Liver (tissue), 9 donors: ENCODE measurements around the gene SOX2. TPM values are rescaled to one million over a fixed set of nuclear protein-coding genes. Genes with fewer than 3 reads are reported as not detected.

Experiments used
- DNase-seq: peaks from one replicate; pipeline ENCODE4 v3.0.0-alpha.2; 2017; ENCODE audit warnings: low spot score
- H3K27ac ChIP-seq, 2 donors: one replicate each; pipeline ENCODE4 v1.7.0; 2013; ENCODE audit warnings: inconsistent platforms in 2 of 2, low read length in 2 of 2, control low read depth in 1 of 2, low read depth in 1 of 2, mild to moderate bottlenecking in 1 of 2
- H3K27me3 ChIP-seq, 4 donors: one replicate each; pipeline versions ENCODE4 v1.6.1 to v1.7.0; 2013; ENCODE audit warnings: low read length in 3 of 4, inconsistent platforms in 1 of 4, mild to moderate bottlenecking in 1 of 4, moderate library complexity in 1 of 4; ENCODE audit not compliant: control insufficient read depth in 4 of 4, insufficient read depth in 4 of 4
- H3K36me3 ChIP-seq, 4 donors: one replicate each; pipeline versions ENCODE4 v1.6.1 to v1.7.0; 2013; ENCODE audit warnings: low read length in 3 of 4, mild to moderate bottlenecking in 3 of 4, low read depth in 1 of 4, moderate library complexity in 1 of 4; ENCODE audit not compliant: control insufficient read depth in 4 of 4, insufficient read depth in 3 of 4
- H3K4me1 ChIP-seq, 4 donors: one replicate each; pipeline versions ENCODE4 v1.6.1 to v1.7.0; 2013; ENCODE audit warnings: low read length in 3 of 4, mild to moderate bottlenecking in 3 of 4, moderate library complexity in 1 of 4; ENCODE audit not compliant: control insufficient read depth in 4 of 4, insufficient read depth in 4 of 4
- H3K4me3 ChIP-seq, 3 donors: one replicate each; pipeline versions ENCODE4 v1.6.1 to v1.7.0; 2013; ENCODE audit warnings: low read length in 3 of 3, control low read depth in 1 of 3, low read depth in 1 of 3, mild to moderate bottlenecking in 1 of 3
- H3K9ac ChIP-seq, 2 donors: one replicate each; pipeline ENCODE4 v1.7.0; 2013; ENCODE audit warnings: low read length in 2 of 2, mild to moderate bottlenecking in 2 of 2, moderate library complexity in 2 of 2, control low read depth in 1 of 2, low read depth in 1 of 2
- H3K9me3 ChIP-seq, 4 donors: one replicate each; pipeline versions ENCODE4 v1.6.1 to v1.7.0; 2013; ENCODE audit warnings: low read length in 3 of 4; ENCODE audit not compliant: control insufficient read depth in 4 of 4
- ATF3 ChIP-seq: IDR thresholded peaks from 2 replicates; pipeline ENCODE4 v1.6.1; 2016; ENCODE audit warnings: antibody characterized with exemption
- CTCF ChIP-seq: fragments of 150-350 bp; IDR thresholded peaks from 2 replicates; pipeline ENCODE4 v1.5.1; 2017; ENCODE audit warnings: improper control_type of control experiment, low read depth, low read length; ENCODE audit not compliant: missing input control
- FOXA1 ChIP-seq: IDR thresholded peaks from 2 replicates; pipeline ENCODE4 v1.6.1; 2016; ENCODE audit warnings: antibody characterized with exemption
- FOXA2 ChIP-seq: IDR thresholded peaks from 2 replicates; pipeline ENCODE4 v1.6.1; 2016; ENCODE audit warnings: antibody characterized with exemption
- GABPA ChIP-seq, 2 donors: IDR thresholded peaks in 1 of 2; conservative IDR thresholded peaks in 1 of 2; 2 replicates each; pipeline ENCODE4 v1.6.1; 2016; ENCODE audit warnings: antibody characterized with exemption in 2 of 2, mild to moderate bottlenecking in 1 of 2, moderate library complexity in 1 of 2
- HNF4A ChIP-seq, 2 donors: conservative IDR thresholded peaks; 2 replicates each; pipeline ENCODE4 v1.6.1; 2016; ENCODE audit warnings: antibody characterized with exemption in 2 of 2, mild to moderate bottlenecking in 2 of 2
- JUND ChIP-seq, 2 donors: IDR thresholded peaks; 2 replicates each; pipeline ENCODE4 v1.6.1; 2016; ENCODE audit warnings: antibody characterized with exemption in 2 of 2
- NR2F2 ChIP-seq: IDR thresholded peaks from 2 replicates; pipeline ENCODE4 v1.6.1; 2016; ENCODE audit warnings: antibody characterized with exemption
- RAD21 ChIP-seq, 2 donors: IDR thresholded peaks; 2 replicates each; pipeline ENCODE4 v1.6.1; 2016; ENCODE audit warnings: antibody characterized with exemption in 2 of 2, mild to moderate bottlenecking in 2 of 2
- REST ChIP-seq: IDR thresholded peaks from 2 replicates; pipeline ENCODE4 v1.6.1; 2016; ENCODE audit warnings: antibody characterized with exemption, mild to moderate bottlenecking
- RXRA ChIP-seq, 2 donors: IDR thresholded peaks; 2 replicates each; pipeline ENCODE4 v1.6.1; 2017 to 2018; ENCODE audit warnings: antibody characterized with exemption in 2 of 2, mild to moderate bottlenecking in 1 of 2
- SP1 ChIP-seq: IDR thresholded peaks from 2 replicates; pipeline ENCODE4 v1.6.1; 2018; ENCODE audit warnings: antibody characterized with exemption, mild to moderate bottlenecking
- TAF1 ChIP-seq: conservative IDR thresholded peaks from 2 replicates; pipeline ENCODE4 v1.6.1; 2016; ENCODE audit warnings: antibody characterized with exemption, mild to moderate bottlenecking
- YY1 ChIP-seq: IDR thresholded peaks from 2 replicates; pipeline ENCODE4 v1.6.1; 2016; ENCODE audit warnings: antibody characterized with exemption, mild to moderate bottlenecking
- whole genome bisulfite sequencing: extraction: QIAGEN DNeasy Blood & Tissue Kit; methylation state at CpG from one replicate; pipeline ENCODE4 v1.1.7; 2013; 5-methylcytosine and 5-hydroxymethylcytosine counted together
- polyA plus RNA-seq, 2 donors: library from polyadenylated mRNA; stranded (reverse) in 1 of 2; unstranded in 1 of 2; fragments of 200-250 nt in 1 of 2; fragments of >200 nt in 1 of 2; fragmentation: Nextera tagmentation in 1 of 2; extraction: Ambion mirVana in 1 of 2; gene quantifications; one replicate each; pipeline versions ENCODE4 v1.2.1 to v1.2.3, GENCODE V29; 2013 to 2015
- total RNA-seq, 2 donors: library from RNA; depleted of rRNA; stranded (reverse); fragments of >200 nt; gene quantifications; one replicate each; pipeline ENCODE4 v1.2.3, GENCODE V29; 2014
- donor health status: healthy.
- donor health status: healthy.
- donor health status: healthy.
- donor health status: healthy.
- donor health status: healthy.

The SOX2 gene
- total and polyA plus RNA-seq, 4 donors, result 0.02 TPM; not detected in 3

GRCh38 chr3:181713676-181714612 is 2.2 kb downstream of the SOX2 start:
- TF ChIP-seq ATF3 (no peak), JUND (IDR thresholded peaks at IDR 0.05) (no peak), RAD21 (IDR thresholded peaks at IDR 0.05) (no peak), FOXA1 (no peak), RXRA (IDR thresholded peaks at IDR 0.05) (no peak)
- 16% methylated on average over 13 of the region's 13 CpGs for WGBS
- H3K36me3 ChIP-seq, result no peaks in the 10 kb centered on the region
- H3K4me1 ChIP-seq, result peaks cover 15 to 31% (median 22%) of the 10 kb centered on the region in 4 donors
- H3K27ac ChIP-seq, result no peak overlapping the region
- no peak overlapping the region for H3K9ac ChIP-seq
- peaks cover 0 to 4% (median 0%) of the 10 kb centered on the region in 4 donors for H3K9me3 ChIP-seq
- H3K27me3 ChIP-seq, result peaks cover 3 to 36% (median 21%) of the 10 kb centered on the region in 4 donors
- DNase-seq, result no peak
- H3K4me3 ChIP-seq, result no peak overlapping the region

GRCh38 chr3:181715571-181716340 is 4.0 kb downstream of the SOX2 start:
- no peak overlapping the region for H3K27ac ChIP-seq

GRCh38 chr3:181716966-181717365 is 5.2 kb downstream of the SOX2 start:
- Histone ChIP-seq H3K9me3 (peaks cover 0 to 4% (median 0%) of the 10 kb centered on the region in 4 donors), H3K27ac (no peak overlapping the region), H3K36me3 (no peaks in the 10 kb centered on the region), H3K4me1 (peaks cover 5 to 12% (median 7%) of the 10 kb centered on the region in 4 donors), H3K4me3 (no peak overlapping the region), H3K27me3 (peaks cover 8 to 50% (median 26%) of the 10 kb centered on the region in 4 donors), H3K9ac (no peak overlapping the region)
- no peak for DNase-seq
- no peak for TF ChIP-seq HNF4A (conservative IDR thresholded peaks at IDR 0.05)
- no peak for TF ChIP-seq FOXA2
- no peak for TF ChIP-seq NR2F2
- no peak for TF ChIP-seq SP1
- no peak for TF ChIP-seq CTCF
- no peak for TF ChIP-seq YY1
- TF ChIP-seq GABPA (IDR thresholded peaks at IDR 0.05 in 1 of 2, conservative IDR thresholded peaks at IDR 0.05 in 1 of 2), result no peak
- no peak for TF ChIP-seq REST
- 21% methylated on average over 5 of the region's 5 CpGs for WGBS

More at GRCh38 chr3:181715571-181716340, 4.0 kb downstream of the SOX2 start:
- no peak overlapping the region for H3K9ac ChIP-seq
- 15% methylated on average over 15 of the region's 15 CpGs for WGBS
- no peak for DNase-seq
- H3K4me1 ChIP-seq, result peaks cover 12 to 21% (median 16%) of the 10 kb centered on the region in 4 donors
- H3K4me3 ChIP-seq, result no peak overlapping the region
- H3K36me3 ChIP-seq, result no peaks in the 10 kb centered on the region
- peaks cover 0 to 4% (median 0%) of the 10 kb centered on the region in 4 donors for H3K9me3 ChIP-seq
- peaks cover 3 to 44% (median 25%) of the 10 kb centered on the region in 4 donors for H3K27me3 ChIP-seq
- TF ChIP-seq TAF1, result no peak
